Tibial nerve (tissue), 4 donors: ENCODE data around the gene VASP.

Experiments used
- EP300 ChIP-seq, 2 donors: sonication (generic); formaldehyde crosslinking; IDR thresholded peaks; one replicate each; pipeline ENCODE4 v1.6.1; 2017; ENCODE audit warnings: antibody characterized with exemption in 2 of 2, mild to moderate bottlenecking in 1 of 2
- TF ChIP-seq, protein P1 (sequence below), 5 experiments: fragments of 200-600 bp in 3 of 5; fragments of 450-650 bp in 2 of 5; sonication (generic) in 3 of 5; IDR thresholded peaks; one replicate each; pipeline ENCODE4 v1.5.1; 2016 to 2019; ENCODE audit warnings: antibody characterized with exemption in 5 of 5, mild to moderate bottlenecking in 3 of 5, moderate library complexity in 2 of 5

GRCh38 chr19:45526971-45527370 lies 19.7 kb downstream of the VASP start:
- TF ChIP-seq EP300 (IDR thresholded peaks at IDR 0.05), result no peak
- TF ChIP-seq, protein P1, sequence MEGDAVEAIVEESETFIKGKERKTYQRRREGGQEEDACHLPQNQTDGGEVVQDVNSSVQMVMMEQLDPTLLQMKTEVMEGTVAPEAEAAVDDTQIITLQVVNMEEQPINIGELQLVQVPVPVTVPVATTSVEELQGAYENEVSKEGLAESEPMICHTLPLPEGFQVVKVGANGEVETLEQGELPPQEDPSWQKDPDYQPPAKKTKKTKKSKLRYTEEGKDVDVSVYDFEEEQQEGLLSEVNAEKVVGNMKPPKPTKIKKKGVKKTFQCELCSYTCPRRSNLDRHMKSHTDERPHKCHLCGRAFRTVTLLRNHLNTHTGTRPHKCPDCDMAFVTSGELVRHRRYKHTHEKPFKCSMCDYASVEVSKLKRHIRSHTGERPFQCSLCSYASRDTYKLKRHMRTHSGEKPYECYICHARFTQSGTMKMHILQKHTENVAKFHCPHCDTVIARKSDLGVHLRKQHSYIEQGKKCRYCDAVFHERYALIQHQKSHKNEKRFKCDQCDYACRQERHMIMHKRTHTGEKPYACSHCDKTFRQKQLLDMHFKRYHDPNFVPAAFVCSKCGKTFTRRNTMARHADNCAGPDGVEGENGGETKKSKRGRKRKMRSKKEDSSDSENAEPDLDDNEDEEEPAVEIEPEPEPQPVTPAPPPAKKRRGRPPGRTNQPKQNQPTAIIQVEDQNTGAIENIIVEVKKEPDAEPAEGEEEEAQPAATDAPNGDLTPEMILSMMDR (IDR thresholded peaks at IDR 0.05), result no peak
